Testis (tissue), 2 donors: ENCODE measurements around the gene ZFP64.
"Not testable (repeated sequence)": the region's sequence is repeated elsewhere in the genome, so short reads cannot be mapped to it uniquely, and the experiment has no call there.

ENCODE experiments used
- CTCF ChIP-seq, 3 experiments: fragments of 450-650 bp in 2 of 3; fragments of 200-600 bp in 1 of 3; sonication (generic) in 1 of 3; IDR thresholded peaks; one replicate each; pipeline ENCODE4 v1.5.1; 2016 to 2019; ENCODE audit warnings: antibody characterized with exemption in 3 of 3, mild to moderate bottlenecking in 2 of 3, moderate library complexity in 1 of 3
- POLR2A ChIP-seq: fragments of 450-650 bp; IDR thresholded peaks from one replicate; pipeline ENCODE4 v1.6.1; 2017; ENCODE audit warnings: antibody characterized with exemption, mild to moderate bottlenecking, moderate library complexity

- TF ChIP-seq CTCF (IDR thresholded peaks at IDR 0.05); POLR2A: not testable (repeated sequence)
These were observed 1.1 kb upstream of the ZFP64 start for GRCh38 chr20:52192719-52193007.
